SW480 (cell line): Measurements from ENCODE around the gene NCOA1.
"Not testable (repeated sequence)": the region's sequence is repeated elsewhere in the genome, so short reads cannot be mapped to it uniquely, and the experiment has no call there.

Experiments used
- DNase-seq: peaks from one replicate; pipeline ENCODE4 v3.0.0-alpha.2; 2016; ENCODE audit warnings: low spot score

The NCOA1 gene

GRCh38 chr2:24477229-24477628 is 13.8 kb upstream of the NCOA1 start:
- no peak for DNase-seq

GRCh38 chr2:24478243-24478642 is 12.8 kb upstream of the NCOA1 start:
- DNase-seq, result no peak

GRCh38 chr2:24480245-24480644 is 10.8 kb upstream of the NCOA1 start:
- no peak for DNase-seq

GRCh38 chr2:24482251-24482971 is 8.6 kb upstream of the NCOA1 start:
- DNase-seq, result no peak

DNA sequence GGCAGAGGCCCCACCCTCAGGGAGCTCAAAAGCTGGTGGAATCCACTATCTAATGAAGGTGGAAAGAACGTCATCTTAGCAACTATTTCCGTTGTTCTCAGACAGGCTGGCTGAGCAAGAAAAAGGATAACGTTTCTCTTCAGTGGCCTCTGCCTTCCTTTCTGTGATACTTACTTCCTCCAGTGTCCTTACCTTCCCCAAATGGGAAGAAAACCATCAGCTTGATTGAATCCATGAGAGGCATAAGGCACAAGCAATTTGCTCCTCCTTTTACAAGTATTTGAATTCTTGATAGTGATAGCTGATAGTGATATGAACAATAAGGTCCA is 8.1 kb upstream of the NCOA1 start:
- no peak for DNase-seq

GRCh38 chr2:24484677-24485076 is 6.4 kb upstream of the NCOA1 start:
- DNase-seq, result not testable (repeated sequence)

- DNase-seq, result no peak
Measured at GRCh38 chr2:24485197-24485596, 5.9 kb upstream of the NCOA1 start.

DNA sequence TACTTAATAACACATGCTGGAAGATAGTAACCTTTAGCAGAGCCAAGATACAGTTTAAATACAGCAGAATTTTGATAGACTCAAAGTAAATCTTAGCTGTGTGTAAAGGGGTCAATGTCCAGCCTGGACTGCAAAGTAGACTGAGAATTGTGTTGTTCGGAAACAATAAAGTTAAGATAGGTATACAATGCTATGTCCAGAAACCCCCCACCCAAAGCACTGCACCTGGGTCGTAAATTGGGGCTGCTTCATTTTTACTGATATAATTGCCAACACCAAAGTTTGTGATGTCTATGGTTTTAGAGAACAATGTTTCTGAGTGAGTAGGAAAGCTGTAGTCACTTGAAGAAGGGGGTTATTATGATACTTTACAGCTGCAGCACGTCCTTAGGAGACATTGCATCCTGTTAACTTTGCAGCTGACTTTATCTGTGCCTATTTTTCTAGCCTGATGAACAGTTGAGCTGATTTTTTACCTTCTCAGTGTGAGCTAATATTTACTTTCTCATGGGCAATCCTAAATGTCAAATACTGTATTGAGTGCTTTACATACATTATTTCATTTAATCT is 4.3 kb upstream of the NCOA1 start:
- DNase-seq, result no peak

- DNase-seq, result peak; percentile 44
Measured at GRCh38 chr2:24489465-24490180, 1.4 kb upstream of the NCOA1 start.

DNA sequence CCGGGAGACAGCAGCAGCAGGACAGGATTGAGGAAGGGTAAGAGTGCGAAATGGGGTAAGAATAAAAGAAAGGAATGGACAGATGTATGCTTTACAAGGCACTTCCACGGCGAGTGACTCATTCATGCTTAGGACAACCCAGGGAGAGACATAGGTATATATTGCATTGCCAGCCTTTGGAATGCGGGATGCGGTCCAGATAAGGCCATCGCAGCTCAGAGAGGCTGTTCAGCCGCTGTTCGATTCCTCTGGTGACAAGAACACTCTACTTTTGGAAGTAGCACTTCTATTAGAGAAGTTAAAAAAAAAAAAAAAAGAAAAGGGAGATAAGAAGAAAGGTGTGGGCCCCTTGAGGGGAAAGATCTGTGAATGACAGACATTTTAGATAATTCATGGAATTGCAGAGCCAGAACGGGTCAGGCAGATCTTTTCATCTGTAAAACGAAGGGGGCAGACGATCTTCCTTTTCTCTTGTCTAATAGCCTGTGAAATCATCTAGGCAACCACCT is 819 bp upstream of the NCOA1 start:
- DNase-seq, result peak; percentile 90

DNA sequence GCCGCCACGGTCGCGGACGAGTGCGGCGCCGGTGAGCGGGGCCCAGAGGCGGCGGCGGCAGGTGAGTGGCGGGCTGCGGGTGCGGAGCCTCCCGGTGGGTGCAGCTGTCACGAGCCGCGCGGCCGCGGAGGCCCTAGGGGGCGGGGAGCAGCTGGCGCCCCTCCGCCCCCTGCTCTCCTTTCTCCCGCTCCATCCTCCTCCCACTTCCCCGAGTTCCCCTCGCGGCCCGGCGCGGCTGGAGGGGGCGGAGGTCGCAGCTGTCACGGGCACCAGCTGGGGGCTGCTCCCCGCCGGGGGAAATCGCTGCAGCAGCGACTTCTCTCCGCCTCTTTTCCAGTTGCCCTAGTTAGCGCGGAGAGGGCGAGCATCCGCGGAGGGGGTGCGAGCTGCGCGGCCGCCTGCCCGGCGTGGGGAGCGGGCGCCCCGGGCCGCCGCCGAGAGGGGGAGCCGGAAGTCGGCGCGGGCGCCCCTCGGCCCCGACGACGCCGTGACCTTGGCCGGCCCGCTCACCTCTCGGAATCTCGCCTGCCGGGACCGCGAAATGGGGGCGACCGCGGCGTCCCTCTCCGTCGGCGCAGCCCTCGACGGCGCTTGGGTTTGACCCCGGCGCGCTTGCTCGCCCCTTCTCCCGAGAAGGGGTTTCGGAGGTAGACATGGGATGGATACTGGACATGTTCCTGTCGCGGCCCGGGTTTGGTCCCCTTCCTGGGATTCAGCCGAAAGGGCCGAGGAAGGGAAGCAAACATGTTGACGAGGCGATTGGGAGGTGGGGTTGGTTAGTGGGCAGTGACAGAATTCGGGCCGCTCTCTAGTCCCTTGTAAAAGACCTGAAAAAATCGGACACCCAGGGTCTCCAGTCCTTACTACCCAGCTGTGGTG is 727 bp downstream of the NCOA1 start:
- peak; percentile 64 for DNase-seq

- DNase-seq, result peak; percentile 35
Measured at GRCh38 chr2:24492421-24493279, 1.6 kb downstream of the NCOA1 start.

GRCh38 chr2:24493713-24494112 is 2.7 kb downstream of the NCOA1 start:
- DNase-seq, result no peak

- no peak for DNase-seq
Measured at GRCh38 chr2:24494410-24494809, 3.4 kb downstream of the NCOA1 start.

DNA sequence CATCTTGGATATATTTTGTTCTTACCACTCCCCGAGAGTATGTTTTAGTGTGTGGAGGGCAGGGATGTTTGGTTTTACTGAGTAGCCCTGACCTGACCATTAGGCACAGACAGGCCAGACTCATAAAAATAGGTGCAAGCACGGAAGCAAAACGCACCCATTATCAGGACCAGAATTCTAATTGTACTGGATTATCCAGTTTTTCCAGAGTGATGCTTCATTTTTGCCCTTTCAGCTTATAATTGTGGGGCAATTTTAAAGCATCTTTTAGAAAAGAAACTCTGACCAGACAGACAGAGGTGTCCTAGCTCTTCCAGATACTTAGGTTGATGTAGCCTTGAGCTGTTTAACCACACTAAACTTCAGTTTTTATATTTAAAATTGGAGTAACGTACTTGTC is 4.4 kb downstream of the NCOA1 start:
- no peak for DNase-seq

- DNase-seq, result no peak
Measured at GRCh38 chr2:24496959-24497358, 5.9 kb downstream of the NCOA1 start.

DNA sequence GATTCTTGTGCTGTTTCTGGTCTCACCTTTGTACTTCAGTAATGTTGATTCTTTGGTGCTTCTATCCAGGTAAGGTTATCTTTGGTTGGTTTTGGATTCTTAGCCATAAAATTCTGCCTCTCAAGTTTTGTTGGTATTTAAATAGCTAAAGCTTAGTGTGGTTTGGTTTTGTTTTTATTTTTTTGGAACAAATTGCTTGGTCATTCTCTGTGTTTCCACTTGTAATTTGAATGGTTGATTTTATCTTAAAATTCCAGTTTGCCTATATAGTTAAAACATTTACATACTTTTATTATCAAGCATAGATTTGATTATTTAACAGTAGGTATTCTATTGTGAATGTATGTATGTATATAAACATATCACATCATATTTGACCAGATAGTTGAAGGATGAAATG is 6.6 kb downstream of the NCOA1 start:
- DNase-seq, result no peak

- DNase-seq, result no peak
Measured at GRCh38 chr2:24498121-24498520, 7.1 kb downstream of the NCOA1 start.

GRCh38 chr2:24501813-24502212 is 10.8 kb downstream of the NCOA1 start:
- DNase-seq, result no peak

GRCh38 chr2:24505534-24506275 is 14.7 kb downstream of the NCOA1 start:
- DNase-seq, result no peak

GRCh38 chr2:24507549-24507948 is 16.5 kb downstream of the NCOA1 start:
- no peak for DNase-seq
